GM21737 (cell line): ENCODE data around the gene FOXP1.
"Not testable (repeated sequence)": the region's sequence is repeated elsewhere in the genome, so short reads cannot be mapped to it uniquely, and the experiment has no call there.

Source experiments
- ATAC-seq: cut with Tn5 transposase; IDR thresholded peaks from one replicate; pipeline ENCODE4 v1.9.1; 2021; ENCODE audit warnings: mild to moderate bottlenecking, moderate library complexity; ENCODE audit not compliant: unreplicated experiment

Gene FOXP1

DNA sequence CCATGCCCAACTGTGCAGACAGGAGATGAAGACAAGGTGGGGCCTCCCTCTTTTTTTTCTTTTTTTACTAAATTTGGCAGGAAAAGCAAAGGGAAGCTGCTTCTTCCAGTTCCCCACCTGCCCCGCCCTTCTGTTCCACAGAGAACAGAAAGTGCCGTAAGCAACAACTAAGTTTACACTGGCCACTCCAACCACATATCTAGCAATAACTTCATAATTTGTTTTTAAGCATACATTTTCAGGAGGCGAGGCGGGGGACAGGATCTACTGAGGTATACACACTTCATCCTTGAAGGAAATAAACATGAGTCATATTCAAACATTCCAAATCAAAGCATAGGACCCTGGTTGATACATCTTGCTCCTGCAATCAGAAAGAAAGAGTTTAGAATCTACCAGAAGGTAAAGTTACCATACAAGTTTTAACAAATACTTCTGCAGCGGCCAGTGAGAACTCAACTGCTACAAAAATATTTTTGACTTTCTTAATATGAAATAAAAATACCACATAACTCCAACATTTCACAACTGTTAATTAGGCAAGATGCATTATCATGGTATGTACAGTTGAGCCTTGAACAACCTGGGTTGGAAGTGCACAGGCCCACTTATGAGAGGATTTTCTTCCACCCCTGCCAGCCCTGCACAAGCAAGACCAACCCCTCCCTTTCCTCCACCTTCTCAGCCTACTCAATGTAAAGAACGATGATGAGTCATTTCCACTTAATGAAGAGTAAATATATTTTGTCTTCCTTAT is 50.7 kb downstream of the FOXP1 start:
- no peak for ATAC-seq

- ATAC-seq = no peak
Observed at GRCh38 chr3:71530903-71531530, 52.5 kb downstream of the FOXP1 start.

DNA sequence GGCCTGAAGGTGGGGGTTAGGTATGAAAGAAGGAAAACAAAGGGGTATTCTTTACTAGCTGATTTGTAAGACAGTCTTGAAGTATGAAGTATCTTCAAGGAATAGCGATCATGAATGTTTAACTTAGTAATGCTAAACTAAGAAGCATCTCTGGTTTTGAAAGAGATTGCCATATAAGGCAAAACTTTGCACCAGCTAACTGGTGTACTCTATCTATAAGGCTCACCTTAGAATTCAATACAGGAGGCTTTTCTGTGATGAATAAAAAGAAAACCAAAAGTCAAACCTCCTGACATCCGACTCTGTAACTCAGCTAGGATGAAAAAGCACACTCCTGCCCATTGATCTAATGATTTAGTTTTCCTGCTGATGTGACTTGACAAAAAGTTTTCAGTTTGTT is 54.7 kb downstream of the FOXP1 start:
- ATAC-seq = no peak

DNA sequence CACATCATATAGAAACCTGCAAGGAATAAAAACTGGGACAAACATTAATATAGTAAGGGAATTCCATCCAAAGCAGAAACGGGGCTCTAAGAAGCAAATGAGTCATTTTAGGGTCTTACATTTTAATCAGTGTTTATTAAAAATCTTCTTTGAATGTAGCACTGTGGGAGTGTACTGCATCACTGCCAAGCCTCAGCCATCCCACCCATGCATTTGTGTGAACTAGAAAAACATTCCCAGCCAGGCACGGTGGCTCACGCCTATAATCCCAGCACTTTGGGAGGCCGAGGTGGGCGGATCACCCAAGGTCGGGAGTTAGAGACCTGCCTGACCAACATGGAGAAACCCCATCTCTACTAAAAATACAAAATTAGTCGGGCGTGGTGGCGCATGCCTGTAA is 57.1 kb downstream of the FOXP1 start:
- ATAC-seq = not testable (repeated sequence)

DNA sequence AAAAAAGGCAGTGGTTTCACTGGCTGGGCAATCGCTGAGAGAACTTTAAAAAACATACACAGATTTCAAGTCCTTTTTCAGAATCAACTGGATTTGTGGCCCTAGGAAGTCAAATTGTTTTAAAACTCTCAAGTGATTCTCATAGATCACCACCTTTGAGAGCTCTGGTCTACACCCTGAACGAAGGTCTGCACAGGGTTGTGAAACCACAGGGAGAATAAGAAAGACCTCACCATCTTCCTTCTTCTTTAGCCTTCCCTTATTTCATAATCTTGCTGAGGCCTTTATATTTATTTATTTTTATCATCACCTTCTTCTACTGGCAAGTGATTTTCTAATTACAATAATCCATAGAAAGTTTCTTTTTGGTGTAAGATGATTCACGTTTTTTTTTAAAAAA is 58.1 kb downstream of the FOXP1 start:
- ATAC-seq = no peak

DNA sequence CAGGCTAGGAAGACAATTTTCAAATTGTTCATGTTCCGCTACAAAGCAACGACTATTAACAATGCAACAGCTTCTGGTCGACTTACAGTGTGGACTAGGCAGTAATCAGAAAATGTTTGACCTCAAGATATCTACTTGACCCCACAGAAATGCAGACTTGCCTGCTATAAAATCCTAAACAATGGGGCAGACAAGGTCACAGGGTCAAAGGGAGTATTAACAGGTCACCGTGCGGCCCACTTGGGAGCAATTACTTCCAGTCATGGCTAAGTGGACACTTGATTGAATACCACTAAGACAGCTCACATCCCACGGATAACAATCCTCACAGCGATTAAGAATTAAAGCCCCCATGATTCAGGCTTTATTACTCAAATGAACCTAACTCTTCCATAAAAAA is 58.9 kb downstream of the FOXP1 start:
- ATAC-seq = no peak

DNA sequence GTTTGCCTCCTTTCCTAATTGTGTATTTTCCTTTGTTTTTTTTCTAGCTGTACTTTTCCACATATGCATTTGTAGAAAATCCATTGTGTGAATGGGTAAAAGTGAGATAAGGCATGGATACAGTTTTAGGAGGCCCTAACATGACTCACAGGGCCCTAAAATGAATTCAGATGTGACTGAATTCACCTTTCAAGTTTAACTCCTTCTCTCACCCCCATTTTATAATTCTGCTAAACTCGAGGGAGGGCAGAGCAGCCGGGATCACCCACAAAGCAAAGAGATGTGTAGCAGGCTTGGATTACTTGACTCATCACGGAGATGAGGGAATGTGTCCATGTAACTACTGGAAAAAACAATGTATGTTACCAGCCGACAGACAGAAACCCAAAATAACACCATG is 59.9 kb downstream of the FOXP1 start:
- no peak for ATAC-seq

GRCh38 chr3:71521940-71522876 is 61.3 kb downstream of the FOXP1 start:
- no peak for ATAC-seq

DNA sequence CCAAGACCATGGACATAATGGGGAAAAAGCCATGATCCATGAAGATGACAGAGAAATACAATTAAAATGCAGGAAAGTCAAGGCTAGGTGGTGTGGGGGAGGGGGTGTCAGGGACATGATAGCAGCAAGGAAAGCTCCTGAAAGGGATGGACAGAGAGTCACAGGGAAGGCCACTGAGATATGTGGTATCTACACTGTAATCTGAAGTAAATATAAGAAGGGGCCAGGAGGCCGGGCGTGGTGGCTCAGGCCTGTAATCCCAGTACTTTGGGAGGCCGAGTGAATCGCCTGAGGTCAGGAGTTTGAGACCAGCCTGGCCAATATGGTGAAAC is 62.5 kb downstream of the FOXP1 start:
- ATAC-seq = no peak

DNA sequence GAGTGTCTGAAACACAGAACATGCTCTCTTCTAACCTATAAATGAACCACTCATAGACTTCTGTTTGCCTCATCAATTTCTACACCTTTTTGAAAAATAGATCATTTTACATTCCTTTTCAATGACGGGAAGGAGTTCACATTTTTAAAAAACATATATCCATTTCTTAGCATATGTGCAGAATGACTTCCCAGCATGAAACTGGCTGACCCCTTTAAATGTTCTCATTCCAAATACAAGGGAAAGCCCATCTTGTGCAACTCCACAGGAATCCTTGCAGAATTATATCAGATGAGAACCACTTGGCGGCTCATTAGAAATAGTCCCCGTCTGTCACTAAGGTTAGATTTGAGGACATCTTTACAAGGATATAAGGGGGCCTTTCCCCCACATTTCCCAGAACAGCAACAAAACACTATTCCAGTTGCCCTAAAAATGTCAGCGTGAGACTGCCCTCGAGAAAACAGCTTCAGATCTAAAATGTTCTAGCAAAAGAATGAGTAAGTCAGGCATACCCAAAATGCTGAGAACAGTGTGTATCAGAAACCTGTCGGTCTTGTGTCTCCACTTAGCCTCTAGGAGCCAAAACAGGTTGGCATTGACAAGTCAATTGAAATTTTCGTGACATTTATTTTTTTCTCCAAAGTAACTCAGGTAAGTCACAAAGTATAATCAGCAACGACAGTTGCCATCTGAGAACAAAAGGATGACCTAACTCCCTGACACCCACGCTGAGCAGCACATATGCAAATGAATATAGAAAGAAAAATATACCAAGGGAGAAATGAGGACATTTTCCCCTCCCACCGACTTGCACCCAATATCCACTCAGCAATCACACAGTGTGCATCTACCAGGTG is 63.1 kb downstream of the FOXP1 start:
- no peak for ATAC-seq

- ATAC-seq = no peak
Observed at GRCh38 chr3:71518089-71518488, 65.4 kb downstream of the FOXP1 start.

- ATAC-seq = no peak
Observed at GRCh38 chr3:71517271-71517791, 66.2 kb downstream of the FOXP1 start.

- no peak for ATAC-seq
Observed at GRCh38 chr3:71515636-71516365, 67.7 kb downstream of the FOXP1 start.

- no peak for ATAC-seq
Observed at GRCh38 chr3:71514621-71515020, 68.9 kb downstream of the FOXP1 start.

DNA sequence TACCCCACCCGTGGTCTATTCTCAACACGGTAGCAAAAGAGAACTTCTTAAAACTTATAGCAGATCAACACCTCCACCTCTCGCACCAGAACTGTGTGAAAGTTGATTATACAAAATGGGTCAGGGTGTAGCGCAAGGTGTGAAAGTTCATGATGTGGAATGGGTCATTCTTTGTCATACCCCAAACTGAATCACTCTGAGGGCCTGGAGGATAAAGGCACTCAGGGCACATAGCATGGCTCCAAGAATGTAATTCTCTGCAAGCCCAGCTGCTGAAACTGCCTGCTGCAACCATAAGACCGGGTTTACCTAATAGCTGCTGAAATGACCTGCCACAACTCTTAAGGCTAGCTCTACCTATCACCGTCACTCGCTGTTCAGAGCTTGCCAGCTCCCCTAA is 70.0 kb downstream of the FOXP1 start:
- no peak for ATAC-seq

- no peak for ATAC-seq
Observed at GRCh38 chr3:71513081-71513480, 70.4 kb downstream of the FOXP1 start.

DNA sequence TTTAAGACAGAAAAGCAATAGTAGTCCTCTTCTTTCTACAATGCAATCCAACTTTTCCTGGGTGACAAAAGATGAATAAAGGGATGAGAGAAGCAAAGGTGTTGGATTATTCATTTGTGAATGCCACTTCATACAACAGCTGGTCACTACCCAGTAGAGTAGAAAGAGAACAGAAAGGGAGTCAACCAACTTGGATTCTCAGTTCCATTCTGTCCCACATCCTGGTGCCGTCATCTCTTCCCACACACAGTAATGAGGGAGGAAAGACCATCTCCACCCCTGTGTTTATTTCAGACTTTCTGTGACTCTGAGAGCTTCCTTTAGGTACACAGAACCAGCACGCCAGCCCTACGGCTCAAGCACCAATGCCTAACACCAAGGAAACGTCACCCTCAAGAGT is 71.0 kb downstream of the FOXP1 start:
- no peak for ATAC-seq

GRCh38 chr3:71512000-71512399 is 71.5 kb downstream of the FOXP1 start:
- ATAC-seq = no peak

- ATAC-seq = no peak
Observed at GRCh38 chr3:71511446-71511845, 72.1 kb downstream of the FOXP1 start.

DNA sequence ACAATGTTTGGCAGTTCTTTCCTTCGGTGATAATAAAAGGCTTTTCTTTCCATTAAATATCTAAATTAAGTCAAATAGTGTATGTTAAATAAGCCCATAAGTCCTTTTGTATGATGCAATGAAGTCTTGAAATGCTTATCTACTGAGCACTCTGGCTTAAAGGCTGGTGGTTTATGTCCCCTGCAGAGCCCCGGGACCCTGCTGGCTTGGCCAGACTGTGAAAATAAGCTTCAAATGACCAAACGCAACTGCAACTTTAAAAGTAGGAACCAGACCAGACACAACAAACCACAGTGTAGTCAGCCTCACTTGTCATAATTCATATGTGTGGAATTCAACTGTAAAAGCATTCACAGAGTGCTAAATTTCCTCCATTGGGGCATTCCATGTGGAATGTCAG is 72.5 kb downstream of the FOXP1 start:
- ATAC-seq = no peak
